ENCODE measurements around the gene FERMT2. TPM values are rescaled to one million over a fixed set of nuclear protein-coding genes. Genes with fewer than 3 reads are reported as not detected.
"Not testable (repeated sequence)": the region's sequence is repeated elsewhere in the genome, so short reads cannot be mapped to it uniquely, and the experiment has no call there.

Gene FERMT2
- total and polyA plus RNA-seq, 4 donors: 109 to 162 (median 144) TPM

GRCh38 chr14:52876311-52876710 lies 74.5 kb downstream of the FERMT2 start:
- H3K36me3 ChIP-seq (ENCODE audit: control insufficient read depth, insufficient read depth, low read length): peaks cover 15% of the 10 kb centered on the region
- WGBS (ENCODE audit: insufficient coverage): no CpG with 5 or more reads among the region's 1 CpG
- H3K27me3 ChIP-seq (ENCODE audit: control insufficient read depth, insufficient read depth, low read length): no peaks in the 10 kb centered on the region
- DNase-seq (ENCODE audit: low read depth in 4 of 6, low spot score in 6 of 6): no peak
- H3K9me3 ChIP-seq (ENCODE audit: control insufficient read depth, insufficient read depth, low read length): no peaks in the 10 kb centered on the region
- no peak overlapping the region for H3K27ac ChIP-seq (ENCODE audit: low read depth, low read length)
- no peak overlapping the region for H3K4me3 ChIP-seq (ENCODE audit: low read depth, low read length)
- no peaks in the 10 kb centered on the region for H3K4me1 ChIP-seq (ENCODE audit: control insufficient read depth, insufficient read depth, low read length)

- no peak for DNase-seq (ENCODE audit: low read depth in 4 of 6, low spot score in 6 of 6)
- Histone ChIP-seq H3K27me3 (ENCODE audit: control insufficient read depth, insufficient read depth, low read length) (no peaks in the 10 kb centered on the region), H3K27ac (ENCODE audit: low read depth, low read length) (no peak overlapping the region), H3K36me3 (ENCODE audit: control insufficient read depth, insufficient read depth, low read length) (peaks cover 21% of the 10 kb centered on the region), H3K9me3 (ENCODE audit: control insufficient read depth, insufficient read depth, low read length) (no peaks in the 10 kb centered on the region), H3K4me3 (ENCODE audit: low read depth, low read length) (no peak overlapping the region), H3K4me1 (ENCODE audit: control insufficient read depth, insufficient read depth, low read length) (no peaks in the 10 kb centered on the region)
- no CpG with 5 or more reads among the region's 4 CpGs for WGBS (ENCODE audit: insufficient coverage)
Observed at GRCh38 chr14:52875707-52876106, 75.1 kb downstream of the FERMT2 start.

- H3K4me1 ChIP-seq (ENCODE audit: control insufficient read depth, insufficient read depth, low read length): no peaks in the 10 kb centered on the region
- H3K27me3 ChIP-seq (ENCODE audit: control insufficient read depth, insufficient read depth, low read length): no peaks in the 10 kb centered on the region
- no peak for DNase-seq (ENCODE audit: low read depth in 4 of 6, low spot score in 6 of 6)
- H3K9me3 ChIP-seq (ENCODE audit: control insufficient read depth, insufficient read depth, low read length): no peaks in the 10 kb centered on the region
- WGBS (ENCODE audit: insufficient coverage): no CpG with 5 or more reads among the region's 1 CpG
- H3K36me3 ChIP-seq (ENCODE audit: control insufficient read depth, insufficient read depth, low read length): peaks cover 22% of the 10 kb centered on the region
- H3K4me3 ChIP-seq (ENCODE audit: low read depth, low read length): no peak overlapping the region
- H3K27ac ChIP-seq (ENCODE audit: low read depth, low read length): no peak overlapping the region
Observed at GRCh38 chr14:52874389-52874788, 76.5 kb downstream of the FERMT2 start.

GRCh38 chr14:52873694-52874093 lies 77.2 kb downstream of the FERMT2 start:
- H3K36me3 ChIP-seq (ENCODE audit: control insufficient read depth, insufficient read depth, low read length): peaks cover 22% of the 10 kb centered on the region
- DNase-seq (ENCODE audit: low read depth in 4 of 6, low spot score in 6 of 6): no peak
- H3K27me3 ChIP-seq (ENCODE audit: control insufficient read depth, insufficient read depth, low read length): no peaks in the 10 kb centered on the region
- no peak overlapping the region for H3K4me3 ChIP-seq (ENCODE audit: low read depth, low read length)
- H3K4me1 ChIP-seq (ENCODE audit: control insufficient read depth, insufficient read depth, low read length): no peaks in the 10 kb centered on the region
- H3K27ac ChIP-seq (ENCODE audit: low read depth, low read length): no peak overlapping the region
- no CpG with 5 or more reads among the region's 7 CpGs for WGBS (ENCODE audit: insufficient coverage)
- no peaks in the 10 kb centered on the region for H3K9me3 ChIP-seq (ENCODE audit: control insufficient read depth, insufficient read depth, low read length)

- no peaks in the 10 kb centered on the region for H3K4me1 ChIP-seq (ENCODE audit: control insufficient read depth, insufficient read depth, low read length)
- no peak overlapping the region for H3K27ac ChIP-seq (ENCODE audit: low read depth, low read length)
- no CpG with 5 or more reads among the region's 4 CpGs for WGBS (ENCODE audit: insufficient coverage)
Observed at GRCh38 chr14:52873065-52873464, 77.8 kb downstream of the FERMT2 start.

GRCh38 chr14:52871606-52872005 lies 79.2 kb downstream of the FERMT2 start:
- H3K27ac ChIP-seq (ENCODE audit: low read depth, low read length): no peak overlapping the region
- no peaks in the 10 kb centered on the region for H3K4me1 ChIP-seq (ENCODE audit: control insufficient read depth, insufficient read depth, low read length)
- H3K36me3 ChIP-seq (ENCODE audit: control insufficient read depth, insufficient read depth, low read length): peaks cover 22% of the 10 kb centered on the region
- no peak for DNase-seq (ENCODE audit: low read depth in 4 of 6, low spot score in 6 of 6)
- no peaks in the 10 kb centered on the region for H3K27me3 ChIP-seq (ENCODE audit: control insufficient read depth, insufficient read depth, low read length)
- whole genome bisulfite sequencing (ENCODE audit: insufficient coverage): 100% methylated on average over 3 of the region's 3 CpGs
- no peak overlapping the region for H3K4me3 ChIP-seq (ENCODE audit: low read depth, low read length)
- H3K9me3 ChIP-seq (ENCODE audit: control insufficient read depth, insufficient read depth, low read length): no peaks in the 10 kb centered on the region

More at GRCh38 chr14:52873065-52873464, 77.8 kb downstream of the FERMT2 start:
- Histone ChIP-seq H3K4me3 (ENCODE audit: low read depth, low read length) (no peak overlapping the region), H3K27me3 (ENCODE audit: control insufficient read depth, insufficient read depth, low read length) (no peaks in the 10 kb centered on the region), H3K36me3 (ENCODE audit: control insufficient read depth, insufficient read depth, low read length) (peaks cover 22% of the 10 kb centered on the region), H3K9me3 (ENCODE audit: control insufficient read depth, insufficient read depth, low read length) (no peaks in the 10 kb centered on the region)
- DNase-seq (ENCODE audit: low read depth in 4 of 6, low spot score in 6 of 6): peak in 1 of 6 donors; percentile 12

GRCh38 chr14:52868911-52869618 lies 81.8 kb downstream of the FERMT2 start:
- H3K36me3 ChIP-seq (ENCODE audit: control insufficient read depth, insufficient read depth, low read length): peaks cover 22% of the 10 kb centered on the region
- H3K9me3 ChIP-seq (ENCODE audit: control insufficient read depth, insufficient read depth, low read length): no peaks in the 10 kb centered on the region
- 95% methylated on average over 3 of the region's 9 CpGs for WGBS (ENCODE audit: insufficient coverage)
- no peaks in the 10 kb centered on the region for H3K4me1 ChIP-seq (ENCODE audit: control insufficient read depth, insufficient read depth, low read length)
- no peak overlapping the region for H3K27ac ChIP-seq (ENCODE audit: low read depth, low read length)
- H3K27me3 ChIP-seq (ENCODE audit: control insufficient read depth, insufficient read depth, low read length): no peaks in the 10 kb centered on the region
- DNase-seq (ENCODE audit: low read depth in 4 of 6, low spot score in 6 of 6): no peak
- H3K4me3 ChIP-seq (ENCODE audit: low read depth, low read length): no peak overlapping the region

- not testable (repeated sequence) for DNase-seq (ENCODE audit: low read depth in 4 of 6, low spot score in 6 of 6); H3K36me3 ChIP-seq (ENCODE audit: control insufficient read depth, insufficient read depth, low read length); H3K4me1 ChIP-seq (ENCODE audit: control insufficient read depth, insufficient read depth, low read length); H3K4me3 ChIP-seq (ENCODE audit: low read depth, low read length); H3K9me3 ChIP-seq (ENCODE audit: control insufficient read depth, insufficient read depth, low read length); H3K27ac ChIP-seq (ENCODE audit: low read depth, low read length); H3K27me3 ChIP-seq (ENCODE audit: control insufficient read depth, insufficient read depth, low read length)
- WGBS (ENCODE audit: insufficient coverage): 97% methylated on average over 5 of the region's 7 CpGs
Observed at GRCh38 chr14:52864893-52865292, 86.0 kb downstream of the FERMT2 start.

- no peak overlapping the region for H3K27ac ChIP-seq (ENCODE audit: low read depth, low read length)
Observed at GRCh38 chr14:52863334-52863700, 87.5 kb downstream of the FERMT2 start.

GRCh38 chr14:52862632-52863333 lies 88.1 kb downstream of the FERMT2 start:
- Histone ChIP-seq H3K4me3 (ENCODE audit: low read depth, low read length) (no peak overlapping the region), H3K27ac (ENCODE audit: low read depth, low read length) (no peak overlapping the region), H3K36me3 (ENCODE audit: control insufficient read depth, insufficient read depth, low read length) (peaks cover 8% of the 10 kb centered on the region), H3K27me3 (ENCODE audit: control insufficient read depth, insufficient read depth, low read length) (no peaks in the 10 kb centered on the region), H3K4me1 (ENCODE audit: control insufficient read depth, insufficient read depth, low read length) (no peaks in the 10 kb centered on the region), H3K9me3 (ENCODE audit: control insufficient read depth, insufficient read depth, low read length) (no peaks in the 10 kb centered on the region)
- no CpG with 5 or more reads among the region's 4 CpGs for WGBS (ENCODE audit: insufficient coverage)
- no peak for DNase-seq (ENCODE audit: low read depth in 4 of 6, low spot score in 6 of 6)

More at GRCh38 chr14:52863334-52863700, 87.5 kb downstream of the FERMT2 start:
- Histone ChIP-seq H3K9me3 (ENCODE audit: control insufficient read depth, insufficient read depth, low read length) (no peaks in the 10 kb centered on the region), H3K27me3 (ENCODE audit: control insufficient read depth, insufficient read depth, low read length) (no peaks in the 10 kb centered on the region), H3K4me1 (ENCODE audit: control insufficient read depth, insufficient read depth, low read length) (no peaks in the 10 kb centered on the region), H3K4me3 (ENCODE audit: low read depth, low read length) (no peak overlapping the region), H3K36me3 (ENCODE audit: control insufficient read depth, insufficient read depth, low read length) (peaks cover 8% of the 10 kb centered on the region)
- DNase-seq (ENCODE audit: low read depth in 4 of 6, low spot score in 6 of 6): no peak
- WGBS (ENCODE audit: insufficient coverage): no CpG with 5 or more reads among the region's 1 CpG
